ENCODE data around the gene CAMKMT.

CAMKMT gene

DNA sequence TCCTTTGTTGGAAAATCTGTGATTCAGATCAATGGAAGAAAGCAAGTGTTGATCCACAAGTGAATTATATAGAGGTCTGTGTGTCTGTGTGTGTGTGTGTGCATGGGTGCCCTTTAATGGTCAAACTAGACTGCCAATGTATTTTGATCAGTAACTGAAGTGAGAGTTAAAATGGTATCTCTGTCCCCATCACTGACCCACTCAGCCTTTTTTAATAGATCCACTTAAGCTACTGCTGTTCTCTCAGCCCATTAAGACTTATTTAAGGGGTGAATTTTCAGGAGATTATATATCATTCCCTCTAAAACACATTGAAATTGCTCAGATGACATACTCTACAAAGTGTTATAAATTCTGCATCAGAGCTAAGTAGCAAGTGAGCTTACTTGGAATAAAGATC is 386.0 kb downstream of the CAMKMT start:
- no peak for FAIRE-seq

DNA sequence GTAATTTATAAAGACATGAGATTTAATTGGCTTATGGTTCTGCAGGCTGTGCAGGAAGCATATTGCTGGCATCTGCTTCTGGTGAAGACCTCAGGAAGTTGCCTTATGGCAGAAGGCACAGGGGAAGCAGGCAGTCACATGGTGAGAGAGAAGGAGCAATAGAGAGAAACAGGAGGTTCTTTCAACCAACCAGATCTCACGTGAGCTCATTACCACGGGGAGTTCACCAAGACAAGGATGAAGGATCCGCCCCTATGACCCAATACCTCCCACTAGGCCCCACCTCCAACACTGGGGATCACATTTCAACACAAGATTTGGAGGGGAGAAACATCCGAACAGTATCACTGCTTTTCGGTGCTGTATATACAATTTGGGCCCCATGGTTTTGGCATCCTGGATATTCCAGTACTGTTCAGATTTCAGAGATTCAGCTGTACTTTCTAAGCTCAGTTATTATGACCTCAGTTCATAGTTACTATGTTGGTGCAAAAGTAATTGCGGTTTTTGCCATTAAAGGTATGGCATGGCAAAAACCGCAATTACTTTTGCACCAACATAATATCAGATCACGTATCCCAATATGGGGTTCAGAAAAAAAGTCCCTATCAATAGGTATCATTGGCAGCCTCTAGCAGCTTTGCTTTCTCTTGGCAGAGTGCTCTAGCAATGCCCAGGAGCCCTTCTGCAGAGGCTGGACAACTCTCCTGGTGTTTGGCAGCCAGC is 390.2 kb downstream of the CAMKMT start:
- FAIRE-seq = no peak

DNA sequence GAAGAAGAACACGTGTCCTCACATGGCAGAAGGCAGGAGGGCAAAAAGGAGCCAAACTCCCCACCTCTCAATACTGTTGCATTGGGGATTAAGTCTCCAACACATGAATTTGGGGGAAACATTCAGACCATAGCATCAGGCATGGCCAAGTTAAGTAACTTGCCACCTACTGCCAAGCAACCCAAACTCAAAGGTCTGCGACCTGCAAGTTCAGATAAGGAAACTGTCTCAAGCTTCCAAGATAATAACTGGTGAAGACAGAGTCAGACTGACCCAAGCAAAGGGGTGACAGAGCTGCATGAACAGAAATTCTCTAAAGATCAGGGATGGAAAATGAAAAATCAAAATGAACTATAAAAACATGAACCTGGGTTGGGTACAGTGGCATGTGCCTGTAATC is 391.0 kb downstream of the CAMKMT start:
- FAIRE-seq = no peak

DNA sequence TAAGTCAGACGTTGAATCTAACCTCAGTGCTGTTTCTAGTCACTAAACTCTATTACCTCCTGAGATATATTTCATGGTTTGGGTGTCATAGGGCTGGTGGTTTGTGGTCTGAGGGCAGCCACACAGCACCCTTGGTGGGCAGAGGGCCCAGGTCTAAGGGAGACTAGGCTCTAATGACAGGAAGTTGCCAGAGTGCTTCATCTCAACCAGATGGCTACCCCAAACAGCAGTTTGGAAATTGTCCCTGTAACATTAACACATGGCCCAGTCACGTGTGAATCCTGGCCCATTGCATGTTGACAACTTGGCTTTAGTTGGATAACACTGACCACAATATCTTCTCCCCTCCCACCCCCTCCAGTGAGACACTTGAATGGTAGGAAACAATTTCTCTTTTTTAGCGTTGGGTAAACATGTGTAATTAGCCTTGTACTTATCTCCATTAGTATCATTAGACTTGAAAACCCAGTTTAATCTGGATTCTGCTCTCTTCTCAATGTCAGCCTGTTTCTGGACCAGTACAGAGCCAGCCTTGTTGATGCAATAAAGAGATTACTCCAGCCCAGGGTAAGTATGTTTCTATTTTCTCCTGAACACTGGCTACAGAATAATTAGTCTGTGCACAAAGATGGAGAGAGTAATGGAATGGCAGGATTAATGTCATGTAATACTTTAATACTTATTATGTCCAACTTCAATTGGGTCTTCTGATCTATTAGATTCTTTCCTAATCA is 392.0 kb downstream of the CAMKMT start:
- no peak for FAIRE-seq

DNA sequence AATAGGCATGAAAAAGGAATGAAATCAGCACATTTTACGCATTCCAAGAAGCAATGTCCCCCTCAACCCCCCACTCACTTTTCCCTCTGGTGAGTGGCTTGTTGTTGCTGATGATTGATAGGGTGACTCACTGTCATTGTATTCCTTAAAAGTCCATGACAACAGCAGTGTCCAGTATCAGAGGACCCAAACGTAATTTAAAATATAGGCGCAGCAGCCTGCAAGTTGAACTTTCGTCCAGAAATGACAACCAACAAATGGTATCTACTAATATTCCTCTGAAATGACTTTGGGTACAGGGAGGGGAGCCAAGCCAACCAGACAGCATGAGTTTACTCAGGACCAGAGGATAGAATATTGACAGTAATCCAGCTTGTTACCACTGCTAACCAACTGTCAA is 396.8 kb downstream of the CAMKMT start:
- FAIRE-seq = no peak

DNA sequence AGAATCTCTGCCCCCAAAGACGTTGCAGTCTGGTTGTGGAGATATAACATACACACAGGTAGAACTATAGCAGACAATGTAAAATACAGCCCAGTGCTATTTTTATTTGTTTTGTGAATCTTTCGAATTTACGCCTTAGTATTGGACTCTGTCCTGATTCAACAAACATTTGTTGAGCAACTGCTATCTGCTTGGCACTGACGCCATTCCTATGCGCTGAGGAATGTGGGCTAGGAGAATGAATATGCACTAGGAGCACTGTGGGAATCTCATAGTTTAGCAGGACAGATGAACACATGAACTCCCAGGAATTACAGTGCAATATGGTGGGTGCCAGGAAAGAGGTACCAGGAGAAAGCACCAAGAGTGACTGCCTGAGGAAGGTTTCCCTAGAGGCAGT is 398.1 kb downstream of the CAMKMT start:
- FAIRE-seq = no peak

DNA sequence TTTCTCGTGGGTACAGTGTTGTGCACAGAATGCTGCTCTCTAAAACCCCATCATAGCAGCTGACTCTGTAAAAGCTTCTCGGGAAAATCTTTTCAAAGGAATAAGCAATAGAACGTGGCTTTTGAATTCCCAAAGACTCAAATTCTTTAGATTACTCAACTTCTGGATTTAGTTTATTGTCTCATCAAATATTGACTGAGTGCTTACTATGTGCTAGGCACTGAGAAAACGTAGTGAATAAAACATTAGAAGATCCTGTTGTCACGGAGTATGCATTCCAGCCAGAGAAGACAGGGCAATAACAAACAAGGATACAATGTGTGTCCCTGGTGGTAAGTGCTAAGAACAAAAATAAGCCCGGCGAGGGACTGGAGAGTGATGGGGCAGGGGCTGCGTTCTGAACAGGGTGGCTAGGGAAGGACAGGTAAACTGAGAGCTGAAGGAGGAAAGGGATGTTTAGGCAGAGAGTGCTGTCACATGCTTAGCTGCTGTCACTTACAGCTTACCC is 401.6 kb downstream of the CAMKMT start:
- no peak for FAIRE-seq

DNA sequence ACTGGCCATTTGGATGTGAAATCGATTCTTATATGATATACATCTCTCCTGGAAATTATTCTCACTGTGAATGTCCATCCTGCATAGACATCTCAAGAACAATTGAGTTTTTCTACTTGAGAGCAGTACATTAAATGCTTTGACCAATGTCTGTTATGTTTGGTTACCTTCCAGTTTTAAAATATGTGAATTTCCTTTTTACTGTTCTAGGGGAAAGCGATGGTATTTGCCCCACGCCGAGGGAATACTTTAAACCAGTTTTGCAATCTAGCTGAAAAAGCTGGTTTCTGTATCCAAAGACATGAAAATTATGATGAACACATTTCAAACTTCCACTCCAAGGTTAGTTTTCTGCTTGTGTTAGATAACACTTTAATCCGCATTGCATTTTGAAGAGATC is 404.5 kb downstream of the CAMKMT start:
- no peak for FAIRE-seq

DNA sequence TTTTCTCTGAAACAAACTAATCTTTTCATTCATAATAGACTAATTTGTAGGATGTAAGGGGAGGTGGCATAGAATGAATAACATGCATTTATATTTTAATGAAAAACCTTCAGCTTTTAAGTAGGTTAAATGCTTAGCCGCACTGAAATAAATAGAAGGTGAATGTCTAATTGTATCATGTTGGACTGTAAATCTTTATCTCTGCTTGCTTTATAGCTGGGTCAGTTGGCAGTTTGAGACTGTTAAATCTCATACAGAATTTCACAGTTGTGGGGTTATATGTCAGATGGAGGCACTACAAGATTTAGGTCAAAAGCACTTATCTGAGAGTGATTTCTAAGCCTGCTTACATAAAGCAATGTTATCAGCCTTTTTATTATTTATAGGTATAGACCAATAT is 405.0 kb downstream of the CAMKMT start:
- FAIRE-seq = no peak

DNA sequence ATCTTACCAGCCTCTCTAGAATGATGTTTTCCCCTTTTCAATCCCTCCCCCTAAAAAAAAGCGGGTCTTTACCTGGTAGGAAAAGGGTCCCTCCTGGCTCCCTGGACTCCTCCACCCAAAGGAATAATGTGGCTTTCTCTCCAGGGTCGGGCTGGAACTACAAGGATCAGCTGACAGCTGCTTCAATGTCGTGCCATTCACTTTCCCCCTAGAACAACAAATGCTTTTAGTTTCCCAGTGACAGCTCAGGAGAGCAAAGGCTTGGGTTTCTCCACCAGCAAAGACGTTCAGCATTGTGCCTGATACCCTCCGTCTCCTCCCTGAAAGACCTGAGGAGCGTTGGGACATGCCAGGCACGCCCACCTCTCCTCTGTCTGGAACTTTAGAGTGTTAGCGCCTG is 405.9 kb downstream of the CAMKMT start:
- no peak for FAIRE-seq

DNA sequence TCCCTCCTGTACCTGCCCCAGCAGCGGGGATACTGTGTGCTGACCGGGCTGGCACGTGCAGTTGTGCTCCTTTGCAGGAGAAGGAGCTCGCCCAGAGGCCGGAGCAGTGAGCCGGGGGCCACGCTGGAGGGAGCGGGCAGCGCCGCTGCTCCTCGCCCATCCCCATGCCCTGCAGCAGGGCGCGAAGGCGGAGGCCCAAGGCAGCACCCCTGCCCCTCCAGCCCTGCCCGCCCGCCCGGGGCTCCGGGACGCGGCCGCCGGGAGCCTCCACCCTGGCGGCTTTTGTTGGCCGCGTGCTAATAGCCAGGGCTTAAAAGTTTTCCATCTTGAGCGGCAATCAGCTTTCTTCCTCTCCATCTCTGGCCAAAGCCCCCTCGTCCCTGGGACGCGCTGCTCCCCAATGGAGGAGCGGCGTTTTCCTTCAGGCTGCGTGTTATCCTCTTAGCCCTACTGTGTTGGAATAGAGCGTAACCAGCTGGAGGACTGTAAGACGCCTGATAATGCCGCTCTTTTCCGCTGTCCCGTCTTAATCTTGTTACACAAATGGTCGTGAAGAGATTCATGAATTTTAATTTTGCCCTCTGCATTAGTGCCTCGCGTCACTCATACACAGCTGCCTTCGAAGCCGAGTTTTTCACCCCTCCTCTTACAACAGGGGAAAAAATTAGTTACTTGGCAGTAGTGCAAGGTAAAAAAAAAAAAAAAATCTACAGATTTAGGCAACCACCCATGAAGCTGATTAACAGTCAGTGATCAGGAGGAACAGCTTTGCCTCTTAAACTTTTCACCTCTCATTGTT is 406.9 kb downstream of the CAMKMT start:
- no peak for FAIRE-seq

DNA sequence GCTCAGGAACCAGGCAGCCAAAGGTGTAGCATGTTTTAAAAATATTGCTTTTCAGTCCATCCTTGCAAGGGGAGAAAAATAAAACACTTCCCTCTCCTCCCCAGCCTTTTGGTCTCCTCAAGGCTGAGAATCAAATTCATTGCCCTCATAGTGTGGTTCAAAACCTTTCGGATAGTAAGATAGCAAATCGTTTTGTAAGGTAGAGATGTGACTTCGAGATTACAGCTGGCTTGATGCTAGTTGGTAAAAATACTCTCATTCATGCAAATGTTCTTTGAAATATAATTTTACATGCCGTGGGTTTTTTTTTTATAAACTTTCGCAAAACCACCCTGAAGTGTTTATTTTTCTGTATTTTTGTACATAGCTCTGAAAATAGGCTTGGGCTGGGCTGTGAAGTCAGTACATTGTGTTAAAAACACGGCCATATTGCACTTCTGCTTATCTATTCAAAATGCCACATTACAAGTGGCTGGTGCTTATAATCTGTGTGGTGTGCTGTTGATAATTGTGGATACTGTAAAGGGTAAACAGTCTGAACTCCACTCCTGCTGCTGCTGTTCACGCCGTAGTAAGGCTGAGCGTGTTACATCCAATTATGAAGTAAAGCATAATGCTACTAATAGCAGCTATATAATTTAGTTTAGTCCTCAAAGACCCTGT is 407.7 kb downstream of the CAMKMT start:
- FAIRE-seq = no peak

DNA sequence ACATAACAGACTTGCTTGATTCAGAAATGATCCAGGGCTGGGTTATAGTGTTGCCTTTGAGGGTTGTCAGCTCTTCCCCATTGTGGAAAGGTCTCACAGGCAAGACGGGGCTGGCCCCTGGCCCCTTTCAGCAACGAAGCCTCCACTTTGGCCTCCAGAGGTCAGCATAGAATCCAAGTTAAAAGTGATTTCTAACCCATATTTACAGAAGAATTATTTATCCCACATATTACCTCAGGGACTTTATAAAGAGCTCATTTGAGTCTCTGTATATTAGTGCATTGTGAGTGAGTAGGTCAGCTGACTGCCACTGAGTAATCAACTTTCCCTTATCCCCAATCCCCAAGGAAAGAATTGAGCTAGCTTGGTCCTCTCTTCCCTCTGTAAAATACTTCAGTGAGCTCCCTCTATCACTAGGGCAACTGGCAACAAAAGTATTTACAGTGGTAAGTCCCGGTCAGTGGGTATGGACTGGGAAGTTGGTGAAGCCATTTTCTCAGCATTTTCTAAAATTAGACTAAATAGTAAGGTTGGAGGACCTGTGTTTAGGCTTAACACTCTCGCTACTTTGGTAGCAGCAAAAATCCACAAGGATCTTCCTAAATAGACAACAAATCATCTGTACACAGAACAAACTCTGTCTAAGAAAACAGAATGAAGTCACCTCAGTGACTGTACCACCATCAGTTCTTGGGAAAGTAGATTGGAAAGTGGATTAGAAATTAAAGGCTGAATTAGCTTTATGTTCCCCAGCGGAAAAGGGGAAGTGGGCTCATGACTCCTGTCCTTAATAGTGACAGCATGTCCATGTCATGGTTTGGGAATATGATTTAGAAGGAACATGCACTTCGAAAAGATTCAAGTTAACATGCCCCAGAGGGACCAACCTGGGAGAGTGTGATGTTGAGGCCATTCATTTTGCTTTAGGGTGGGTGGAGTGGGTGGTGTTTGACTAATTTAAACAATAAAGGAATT is 408.8 kb downstream of the CAMKMT start:
- no peak for FAIRE-seq

DNA sequence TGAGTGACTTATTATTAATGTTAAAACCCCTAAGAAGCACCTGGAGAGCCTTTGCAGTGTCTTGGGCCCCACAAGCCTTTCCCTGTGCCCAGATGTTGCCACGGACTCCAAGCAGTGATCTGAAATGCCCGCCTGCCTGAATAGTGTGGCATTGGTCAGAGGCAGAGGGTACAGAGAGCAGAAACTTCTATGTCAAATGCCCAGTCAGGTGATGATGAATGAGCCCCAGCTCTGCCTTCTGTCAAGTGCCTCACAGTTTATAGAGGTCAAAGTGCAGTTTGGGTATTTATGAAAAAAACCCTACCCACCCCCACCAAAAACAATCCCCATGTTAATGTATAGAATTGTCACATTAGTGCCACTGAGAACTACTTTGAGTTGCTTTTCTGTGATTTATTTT is 409.8 kb downstream of the CAMKMT start:
- no peak for FAIRE-seq

DNA sequence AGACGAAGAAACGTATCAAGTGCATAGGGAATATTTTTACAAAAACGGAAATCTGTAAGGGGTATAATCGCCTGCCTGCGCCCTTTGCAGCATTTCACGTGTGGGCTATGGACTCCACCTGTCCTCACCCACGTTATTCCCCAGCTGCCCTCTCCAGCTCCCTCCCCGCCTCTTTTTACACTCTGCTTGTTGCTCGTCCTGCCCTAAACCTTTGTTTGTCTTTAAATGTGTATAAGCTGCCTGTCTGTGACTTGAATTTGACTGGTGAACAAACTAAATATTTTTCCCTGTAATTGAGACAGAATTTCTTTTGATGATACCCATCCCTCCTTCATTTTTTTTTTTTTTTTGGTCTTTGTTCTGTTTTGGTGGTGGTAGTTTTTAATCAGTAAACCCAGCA is 410.4 kb downstream of the CAMKMT start:
- FAIRE-seq = no peak

DNA sequence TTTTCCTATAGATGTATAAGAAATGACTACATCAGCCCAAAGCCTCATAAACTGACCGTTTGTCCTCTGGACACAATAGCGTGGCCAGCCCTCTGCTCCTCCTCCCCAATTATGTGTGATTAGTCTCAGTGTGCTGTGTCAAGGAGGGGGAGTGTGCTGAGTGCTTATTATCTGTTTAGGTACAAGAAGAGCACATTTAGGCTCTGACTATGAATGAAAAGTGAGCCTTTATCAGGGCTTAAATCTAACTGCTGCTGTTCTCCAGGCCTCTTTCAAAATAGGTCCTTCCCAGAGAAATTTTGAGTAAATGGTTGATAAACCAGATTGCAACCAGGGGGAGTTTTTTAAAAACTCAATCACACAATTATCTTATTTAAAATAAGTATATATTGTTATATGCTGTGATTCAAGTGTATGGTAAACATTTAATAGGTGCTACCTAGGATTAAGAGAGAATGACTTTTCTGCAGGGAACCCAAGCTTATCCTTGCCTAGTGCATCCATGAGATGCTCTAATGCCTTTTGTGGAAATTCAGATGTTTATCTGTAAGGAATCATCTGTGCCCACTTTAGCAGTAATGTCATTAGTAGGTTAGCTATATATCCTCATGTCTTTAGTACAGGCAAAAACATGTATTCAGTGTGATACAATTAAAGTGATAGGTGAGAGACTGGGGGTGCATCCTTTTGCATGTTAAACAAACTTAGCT is 411.1 kb downstream of the CAMKMT start:
- no peak for FAIRE-seq

DNA sequence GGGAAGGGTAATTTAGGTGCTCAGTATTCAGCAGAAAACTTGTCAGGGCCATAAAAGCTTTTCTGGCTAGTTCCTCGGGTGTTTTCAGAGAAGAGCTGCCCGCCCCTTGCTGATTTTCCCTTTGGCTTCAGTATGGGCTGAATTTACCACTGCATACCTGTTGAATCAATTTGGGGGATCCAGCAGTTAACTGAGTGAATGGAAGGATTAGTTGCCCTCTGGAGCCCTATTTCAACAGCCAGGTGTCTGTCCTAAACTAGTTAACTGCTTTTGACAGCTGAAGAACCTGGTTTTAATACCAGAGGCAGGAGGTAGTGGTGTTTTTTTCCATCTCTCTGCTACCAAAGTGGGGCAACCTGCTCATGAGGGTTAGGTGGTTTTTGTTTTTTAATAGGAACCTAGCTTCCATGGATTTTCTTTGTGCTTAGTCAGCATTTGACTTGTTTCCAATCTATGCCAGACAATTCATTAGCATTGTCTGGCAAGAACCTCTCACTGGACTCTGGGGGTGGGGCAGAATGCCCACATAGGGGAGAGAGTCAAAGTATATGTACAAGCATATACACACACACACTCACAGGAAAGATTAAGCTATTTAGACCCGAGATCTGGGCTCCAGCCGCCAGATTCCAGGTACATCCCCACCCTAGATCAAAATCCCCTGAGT is 413.2 kb downstream of the CAMKMT start:
- no peak for FAIRE-seq

DNA sequence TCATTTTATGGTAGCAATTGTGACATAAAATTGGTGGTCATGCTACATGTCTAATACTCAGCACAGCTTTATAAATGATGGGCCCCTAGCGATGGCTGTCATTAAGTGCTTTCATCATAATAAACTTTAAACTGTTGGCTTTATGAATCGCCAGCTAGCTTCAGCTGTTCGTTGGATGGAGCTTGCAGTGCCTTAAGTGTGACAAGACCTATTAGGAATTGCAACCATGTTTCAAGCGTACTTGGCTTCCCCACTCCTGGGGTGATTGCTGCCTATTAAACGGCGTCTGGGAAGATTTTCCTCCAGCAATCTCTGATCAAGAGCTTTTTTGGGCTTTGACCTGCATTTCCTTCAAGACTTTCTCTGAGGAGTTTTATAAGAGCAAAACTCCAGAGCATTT is 415.3 kb downstream of the CAMKMT start:
- no peak for FAIRE-seq

DNA sequence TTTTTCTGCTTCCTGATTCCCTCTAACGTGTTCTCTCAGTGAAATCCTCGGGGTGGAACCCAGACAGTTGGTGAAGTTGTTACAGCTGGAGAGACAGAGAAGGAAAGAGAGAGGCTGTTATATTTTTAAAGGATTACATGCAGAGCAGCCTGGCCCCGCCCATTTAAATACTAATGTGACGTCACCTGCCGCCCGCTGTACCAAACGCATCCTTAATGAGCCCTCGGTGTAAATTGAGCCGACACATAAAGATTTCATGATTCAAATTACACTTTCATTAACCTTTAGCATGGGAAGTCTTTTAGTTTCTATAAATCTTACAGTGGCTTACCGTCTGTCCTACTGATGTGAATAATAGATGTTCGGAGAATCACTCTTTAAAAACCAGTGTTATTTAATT is 415.8 kb downstream of the CAMKMT start:
- no peak for FAIRE-seq

DNA sequence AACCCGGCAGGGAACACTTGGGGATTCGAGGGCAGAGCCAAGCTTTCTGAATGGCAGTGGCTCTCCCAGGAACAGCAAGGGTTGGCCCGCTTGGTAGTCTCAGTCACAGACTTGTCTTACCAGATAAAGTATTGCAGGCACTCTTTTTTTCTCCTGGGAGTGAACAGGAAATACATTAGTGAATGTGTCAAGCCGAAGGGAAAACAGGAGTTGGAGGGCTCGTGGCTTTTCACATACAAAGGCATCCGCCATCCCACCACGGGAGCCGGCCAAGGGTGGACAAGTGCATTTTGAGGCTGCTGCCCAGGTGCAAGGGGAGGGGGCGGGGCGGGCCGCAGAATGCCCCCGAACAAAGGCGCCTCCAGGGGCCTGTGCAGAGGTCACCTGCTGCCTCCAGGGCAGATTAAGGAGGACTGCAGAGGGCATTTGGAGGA is 416.5 kb downstream of the CAMKMT start:
- FAIRE-seq = no peak
